ENCODE results near the gene CCDC92. TPM values are rescaled to one million over a fixed set of nuclear protein-coding genes. Genes with fewer than 3 reads are reported as not detected.

Gene CCDC92
- total and polyA plus RNA-seq, 2 of the 8 experiments (the other 6 are each of a cell fraction or from before 2014, with no cell fraction given): 0.43 to 0.51 TPM

- WGBS, 2 experiments (ENCODE audit: extremely low coverage in 1 of 2, insufficient coverage in 1 of 2, insufficient read length in 1 of 2, insufficient replicate concordance in 2 of 2, low coverage in 1 of 2, low lambda C conversion rate in 2 of 2, missing lambda C conversion rate in 1 of 2): 85% methylated on average over 16 of the region's 16 CpGs; no CpG with 5 or more reads in 1 of the 2 experiments
- H3K4me2 ChIP-seq (ENCODE audit: insufficient read depth in 1 of 2, low read depth in 2 of 2, low read length in 2 of 2): no peak overlapping the region
- H4K91ac ChIP-seq (replicated peaks; ENCODE audit: insufficient read length, low read length): no peak overlapping the region
- H3K56ac ChIP-seq (replicated peaks; ENCODE audit: insufficient read length, low read depth, low read length): no peak overlapping the region
- no peak overlapping the region for H4K5ac ChIP-seq (ENCODE audit: insufficient read length, low read depth, low read length)
- H3K23ac ChIP-seq (ENCODE audit: insufficient read length): no peak overlapping the region
- no peak overlapping the region for H2BK120ac ChIP-seq (replicated peaks; ENCODE audit: low read depth, low read length)
- H3K27me3 ChIP-seq (replicated peaks in 1 of 4; ENCODE audit: control insufficient read depth in 3 of 4, extremely low read depth in 1 of 4, insufficient read depth in 3 of 4, low read length in 3 of 4): peaks cover 0 to 9% (median 1%) of the 10 kb centered on the region in 4 experiments; a peak in 3 of 7 replicates
- H4K8ac ChIP-seq (ENCODE audit: extremely low read depth, insufficient read depth, low read length): no peak overlapping the region
- POLR2A ChIA-PET (ENCODE audit: partially characterized antibody): no interaction called here
- no peaks in the 10 kb centered on the region for H3K4me1 ChIP-seq (replicated peaks in 1 of 4; ENCODE audit: control insufficient read depth in 3 of 4, insufficient read depth in 4 of 4, low read length in 3 of 4)
- no peak for TF ChIP-seq GABPA (IDR thresholded peaks at IDR 0.05; ENCODE audit: borderline replicate concordance, insufficient read depth, low read length)
- no peak for TF ChIP-seq JUN (IDR thresholded peaks at IDR 0.05; ENCODE audit: low read depth, low read length)
- no peak for TF ChIP-seq SP2 (IDR thresholded peaks at IDR 0.05; ENCODE audit: low read length)
- H3K9me3 ChIP-seq (ENCODE audit: insufficient read depth in 2 of 2, low read depth in 1 of 2, low read length in 1 of 2): no peaks in the 10 kb centered on the region; a peak in 1 of 4 replicates
- H2BK5ac ChIP-seq (ENCODE audit: low read depth, low read length): no peak overlapping the region
- no peak overlapping the region for H2AFZ ChIP-seq (ENCODE audit: low read length)
- no peak overlapping the region for H3K27ac ChIP-seq (ENCODE audit: low read depth, low read length)
- no peaks in the 10 kb centered on the region for H3K79me1 ChIP-seq (ENCODE audit: low read depth, low read length)
- no peak overlapping the region for H3K18ac ChIP-seq (ENCODE audit: extremely low read depth, low read length)
- no peak overlapping the region for H2BK12ac ChIP-seq (ENCODE audit: low read depth, low read length)
- H3K4me3 ChIP-seq (ENCODE audit: extremely low read depth in 1 of 4, insufficient read depth in 2 of 4, low read depth in 3 of 4, low read length in 4 of 4): no peak overlapping the region
- no peak overlapping the region for H2BK15ac ChIP-seq (ENCODE audit: low read length)
- no peaks in the 10 kb centered on the region for H4K20me1 ChIP-seq (replicated peaks in 1 of 2; ENCODE audit: control insufficient read depth in 1 of 2, insufficient read depth in 2 of 2, low read length in 2 of 2)
- CTCF ChIA-PET (ENCODE audit: partially characterized antibody): interaction anchor here (0.6 to 3.3 kb wide), 7 partner anchors 16 to 97 kb away, joined by 3 to 11 read pairs (median 4); no protein-coding TSS in a partner anchor
- no peak for DNase-seq (ENCODE audit: low read depth in 1 of 2, low spot score in 2 of 2)
- no peak overlapping the region for H3K9ac ChIP-seq (replicated peaks in 1 of 4; ENCODE audit: extremely low read depth in 1 of 4, low read depth in 3 of 4, low read length in 3 of 4)
- no peaks in the 10 kb centered on the region for H3K36me3 ChIP-seq (ENCODE audit: control insufficient read depth in 2 of 4, insufficient read depth in 4 of 4, low read length in 3 of 4)
- no peak overlapping the region for H2BK20ac ChIP-seq (ENCODE audit: low read length)
- H2AK5ac ChIP-seq (ENCODE audit: low read depth, low read length): no peak overlapping the region
- H3K4ac ChIP-seq (replicated peaks; ENCODE audit: insufficient read length, low read depth, low read length): no peak overlapping the region
- FAIRE-seq: no peak
- no peaks in the 10 kb centered on the region for H3K79me2 ChIP-seq (ENCODE audit: control insufficient read depth in 1 of 2, insufficient read depth in 2 of 2, low read length in 2 of 2)
- H3K23me2 ChIP-seq (ENCODE audit: low read depth, low read length): no peaks in the 10 kb centered on the region
- H3K14ac ChIP-seq (ENCODE audit: insufficient read length): no peak overlapping the region
These were observed 29.6 kb downstream of the CCDC92 start for GRCh38 chr12:123942911-123943648.
